Ascending aorta (tissue), 2 donors: Measurements from ENCODE around the gene TCN1. TPM values are rescaled to one million over a fixed set of nuclear protein-coding genes. Genes with fewer than 3 reads are reported as not detected.

Experiments used
- DNase-seq, 2 donors: peaks; one replicate each; pipeline ENCODE4 v3.0.0-alpha.2; 2019; ENCODE audit warnings: low spot score in 2 of 2
- H3K27ac ChIP-seq, 2 donors: fragments of 200-600 bp; sonication (generic); one replicate each; pipeline ENCODE4 v1.5.1; 2016 to 2017; ENCODE audit warnings: mild to moderate bottlenecking in 1 of 2
- H3K27me3 ChIP-seq: fragments of 200-600 bp; sonication (generic); one replicate; pipeline ENCODE4 v1.5.1; 2017
- H3K36me3 ChIP-seq, 2 donors: fragments of 200-600 bp; sonication (generic); one replicate each; pipeline ENCODE4 v1.5.1; 2016
- H3K4me1 ChIP-seq, 2 donors: fragments of 200-600 bp; sonication (generic); one replicate each; pipeline ENCODE4 v1.5.1; 2016 to 2017; ENCODE audit warnings: mild to moderate bottlenecking in 1 of 2
- H3K4me3 ChIP-seq, 2 donors: fragments of 200-600 bp; sonication (generic); one replicate each; pipeline ENCODE4 v1.5.1; 2016 to 2017; ENCODE audit warnings: mild to moderate bottlenecking in 1 of 2
- H3K9me3 ChIP-seq, 2 donors: fragments of 200-600 bp; sonication (generic); one replicate each; pipeline ENCODE4 v1.5.1; 2016
- CTCF ChIP-seq, 3 experiments: fragments of 200-600 bp in 2 of 3; fragments of 450-650 bp in 1 of 3; sonication (generic) in 2 of 3; IDR thresholded peaks; one replicate each; pipeline ENCODE4 v1.5.1; 2016 to 2019; ENCODE audit warnings: antibody characterized with exemption in 3 of 3, mild to moderate bottlenecking in 1 of 3, moderate library complexity in 1 of 3
- intact Hi-C: fragments of 100-400 bp; cut with DNase I; formaldehyde crosslinking; loops from one replicate; pipeline ENCODE4 v1.15.1; 2023
- total RNA-seq: library from RNA; depleted of rRNA; stranded (reverse); fragments of >200 nt; gene quantifications from one replicate; pipeline ENCODE4 v1.1.0, GENCODE V29; 2016

TCN1 gene
- total RNA-seq, 1 donor from 2014 or later = not detected

GRCh38 chr11:59867946-59868345 lies 1.7 kb upstream of the TCN1 start:
- no peak overlapping the region for H3K27ac ChIP-seq
- H3K9me3 ChIP-seq = no peaks in the 10 kb centered on the region
- intact Hi-C loops = no loop called here
- no peaks in the 10 kb centered on the region for H3K27me3 ChIP-seq
- TF ChIP-seq CTCF (IDR thresholded peaks at IDR 0.05) = no peak
- DNase-seq = no peak
- H3K4me1 ChIP-seq = no peaks in the 10 kb centered on the region
- H3K4me3 ChIP-seq = no peak overlapping the region
- H3K36me3 ChIP-seq = no peaks in the 10 kb centered on the region

- DNase-seq = no peak
- no peak overlapping the region for H3K4me3 ChIP-seq
- H3K27ac ChIP-seq = no peak overlapping the region
- intact Hi-C loops = no loop called here
- H3K27me3 ChIP-seq = no peaks in the 10 kb centered on the region
- no peaks in the 10 kb centered on the region for H3K9me3 ChIP-seq
- no peaks in the 10 kb centered on the region for H3K4me1 ChIP-seq
- H3K36me3 ChIP-seq = no peaks in the 10 kb centered on the region
- no peak for TF ChIP-seq CTCF (IDR thresholded peaks at IDR 0.05)
These were observed 549 bp upstream of the TCN1 start for GRCh38 chr11:59866836-59867235.

GRCh38 chr11:59865031-59865430 lies 1.3 kb downstream of the TCN1 start:
- DNase-seq = no peak
- TF ChIP-seq CTCF (IDR thresholded peaks at IDR 0.05) = no peak
- Histone ChIP-seq H3K27me3 (no peaks in the 10 kb centered on the region), H3K4me1 (no peaks in the 10 kb centered on the region), H3K36me3 (no peaks in the 10 kb centered on the region), H3K4me3 (no peak overlapping the region), H3K27ac (no peak overlapping the region), H3K9me3 (no peaks in the 10 kb centered on the region)
- intact Hi-C loops = no loop called here

- no peak overlapping the region for H3K4me3 ChIP-seq
- no peak overlapping the region for H3K27ac ChIP-seq
- H3K9me3 ChIP-seq = no peaks in the 10 kb centered on the region
- H3K36me3 ChIP-seq = no peaks in the 10 kb centered on the region
- TF ChIP-seq CTCF (IDR thresholded peaks at IDR 0.05) = no peak
- no peaks in the 10 kb centered on the region for H3K4me1 ChIP-seq
- intact Hi-C loops = no loop called here
- DNase-seq = no peak
- H3K27me3 ChIP-seq = no peaks in the 10 kb centered on the region
These were observed 4.0 kb downstream of the TCN1 start for GRCh38 chr11:59862252-59862651.

- no peaks in the 10 kb centered on the region for H3K36me3 ChIP-seq
- TF ChIP-seq CTCF (IDR thresholded peaks at IDR 0.05) = no peak
- no peak overlapping the region for H3K4me3 ChIP-seq
- H3K27me3 ChIP-seq = no peaks in the 10 kb centered on the region
- no peak overlapping the region for H3K27ac ChIP-seq
- H3K9me3 ChIP-seq = no peaks in the 10 kb centered on the region
- intact Hi-C loops = no loop called here
- DNase-seq = no peak
- H3K4me1 ChIP-seq = no peaks in the 10 kb centered on the region
These were observed 6.6 kb downstream of the TCN1 start for GRCh38 chr11:59859673-59860072.
